Transverse colon (tissue), 4 donors: ENCODE data around the gene KRT2. TPM values are rescaled to one million over a fixed set of nuclear protein-coding genes. Genes with fewer than 3 reads are reported as not detected.

Experiments used
- DNase-seq: peaks from one replicate; pipeline ENCODE4 v3.0.0-alpha.2; 2019
- H3K27ac ChIP-seq, 4 donors: fragments of 200-600 bp; sonication (generic); 2 replicates each; pipeline ENCODE4 v1.5.1; 2016 to 2018; ENCODE audit warnings: inconsistent platforms in 4 of 4
- H3K27me3 ChIP-seq: fragments of 200-600 bp; sonication (generic); 2 replicates; pipeline ENCODE4 v1.5.1; 2017; ENCODE audit warnings: inconsistent platforms
- H3K36me3 ChIP-seq, 4 donors: fragments of 200-600 bp; sonication (generic); 2 replicates each; pipeline ENCODE4 v1.5.1; 2017 to 2019; ENCODE audit warnings: inconsistent platforms in 4 of 4
- H3K4me1 ChIP-seq, 4 donors: fragments of 200-600 bp; sonication (generic); 2 replicates each; pipeline ENCODE4 v1.5.1; 2017 to 2020; ENCODE audit warnings: inconsistent platforms in 4 of 4
- H3K4me3 ChIP-seq, 4 donors: fragments of 200-600 bp; sonication (generic); 1 replicate in 1 of 4; 2 replicates in 3 of 4; pipeline versions ENCODE4 v1.5.1 to v1.6.1; 2017 to 2019; ENCODE audit warnings: inconsistent platforms in 4 of 4
- H3K9me3 ChIP-seq, 2 donors: fragments of 200-600 bp; sonication (generic); 2 replicates each; pipeline ENCODE4 v1.5.1; 2017 to 2019; ENCODE audit warnings: inconsistent platforms in 2 of 2
- EP300 ChIP-seq: sonication (generic); formaldehyde crosslinking; IDR thresholded peaks from one replicate; pipeline ENCODE4 v1.6.1; 2017; ENCODE audit warnings: antibody characterized with exemption, low read depth
- POLR2A ChIP-seq: fragments of 450-650 bp; IDR thresholded peaks from one replicate; pipeline ENCODE4 v1.6.1; 2016; ENCODE audit warnings: antibody characterized with exemption, mild to moderate bottlenecking, moderate library complexity
- POLR2AphosphoS5 ChIP-seq, 3 donors: sonication (generic); formaldehyde crosslinking; IDR thresholded peaks; one replicate each; pipeline ENCODE4 v1.6.1; 2016; ENCODE audit warnings: antibody characterized with exemption in 3 of 3
- WGBS, 2 donors: methylation state at CpG; one replicate each; pipeline ENCODE4 v1.1.5; 2018; ENCODE audit warnings: low coverage in 1 of 2; 5-methylcytosine and 5-hydroxymethylcytosine counted together
- in situ Hi-C, 4 donors: fragments of 200-750 bp; cut with MboI; loops; one replicate each; pipeline versions ENCODE4 v1.15.0 to v1.15.1; 2017; ENCODE audit warnings: low sequenced_read_pairs in 3 of 4, low pct_ligation_motif_present in 1 of 4, low pct_unique_long_range_greater_than_20kb in 1 of 4
- intact Hi-C: fragments of 100-400 bp; cut with DNase I; formaldehyde crosslinking; loops from one replicate; pipeline ENCODE4 v1.15.1; 2023; ENCODE audit warnings: low total_unique reads
- total RNA-seq, 4 donors: library from RNA; depleted of rRNA; stranded (reverse); fragments of >200 nt; gene quantifications; one replicate each; pipeline ENCODE4 v1.1.0, GENCODE V29; 2016
- TF ChIP-seq, protein P1 (sequence below), 5 experiments: fragments of 200-600 bp in 3 of 5; fragments of 450-650 bp in 2 of 5; sonication (generic) in 3 of 5; IDR thresholded peaks; 1 replicate in 2 of 5; 2 replicates in 3 of 5; pipeline ENCODE4 v1.5.1; 2016 to 2017; ENCODE audit warnings: antibody characterized with exemption in 5 of 5, inconsistent platforms in 3 of 5, mild to moderate bottlenecking in 2 of 5, moderate library complexity in 1 of 5

KRT2 gene
- total RNA-seq = not detected

DNA sequence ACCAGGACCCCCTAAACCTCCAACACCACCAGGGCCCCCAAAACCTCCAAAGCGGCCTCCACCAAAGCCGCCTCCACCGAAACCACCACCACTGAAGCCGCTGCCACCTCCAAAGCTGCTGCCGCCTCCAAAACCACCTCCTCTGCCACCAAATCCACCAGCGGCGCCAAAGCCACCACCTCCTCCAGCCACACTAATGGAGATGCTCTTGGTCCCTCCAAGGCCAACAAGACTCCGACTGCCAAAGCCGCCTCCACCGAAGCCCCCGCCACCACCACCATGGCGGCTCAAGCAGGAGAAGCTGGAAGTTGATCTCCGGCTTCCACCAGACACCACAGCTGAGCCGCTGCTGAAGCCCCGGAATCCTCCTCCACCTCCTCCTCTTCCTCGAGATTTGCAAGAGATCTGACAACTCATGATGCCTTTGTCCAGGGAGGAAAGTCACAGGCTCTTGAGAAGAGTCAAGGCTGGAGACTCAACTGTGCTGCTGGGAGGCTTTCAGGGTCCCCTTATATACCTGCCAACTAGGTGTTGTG, at the start of gene KRT2:
KRT2 (minus strand) TSS at position 486 of the 536 bp plus-strand sequence; CDS start at position 417, 69 bp downstream.
- H3K27me3 ChIP-seq = peaks cover 14% of the 10 kb centered on the region
- no peaks in the 10 kb centered on the region for H3K36me3 ChIP-seq
- H3K27ac ChIP-seq = no peak within 1 kb of the TSS
- H3K4me3 ChIP-seq = no peak within 1 kb of the TSS
- in situ Hi-C loops (no loop called here), intact Hi-C loops (no loop called here)
- DNase-seq = no peak
- TF ChIP-seq POLR2AphosphoS5 (IDR thresholded peaks at IDR 0.05) = no peak
- TF ChIP-seq POLR2A = no peak
- TF ChIP-seq, protein P1, sequence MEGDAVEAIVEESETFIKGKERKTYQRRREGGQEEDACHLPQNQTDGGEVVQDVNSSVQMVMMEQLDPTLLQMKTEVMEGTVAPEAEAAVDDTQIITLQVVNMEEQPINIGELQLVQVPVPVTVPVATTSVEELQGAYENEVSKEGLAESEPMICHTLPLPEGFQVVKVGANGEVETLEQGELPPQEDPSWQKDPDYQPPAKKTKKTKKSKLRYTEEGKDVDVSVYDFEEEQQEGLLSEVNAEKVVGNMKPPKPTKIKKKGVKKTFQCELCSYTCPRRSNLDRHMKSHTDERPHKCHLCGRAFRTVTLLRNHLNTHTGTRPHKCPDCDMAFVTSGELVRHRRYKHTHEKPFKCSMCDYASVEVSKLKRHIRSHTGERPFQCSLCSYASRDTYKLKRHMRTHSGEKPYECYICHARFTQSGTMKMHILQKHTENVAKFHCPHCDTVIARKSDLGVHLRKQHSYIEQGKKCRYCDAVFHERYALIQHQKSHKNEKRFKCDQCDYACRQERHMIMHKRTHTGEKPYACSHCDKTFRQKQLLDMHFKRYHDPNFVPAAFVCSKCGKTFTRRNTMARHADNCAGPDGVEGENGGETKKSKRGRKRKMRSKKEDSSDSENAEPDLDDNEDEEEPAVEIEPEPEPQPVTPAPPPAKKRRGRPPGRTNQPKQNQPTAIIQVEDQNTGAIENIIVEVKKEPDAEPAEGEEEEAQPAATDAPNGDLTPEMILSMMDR (IDR thresholded peaks at IDR 0.05) = no peak
- no peak for TF ChIP-seq EP300
- 90 to 91% methylated on average over 4 to 16 of the region's 16 CpGs for WGBS, 2 donors
- no peaks in the 10 kb centered on the region for H3K9me3 ChIP-seq
- H3K4me1 ChIP-seq = peaks cover 0 to 10% (median 3%) of the 10 kb centered on the region in 4 donors

DNA sequence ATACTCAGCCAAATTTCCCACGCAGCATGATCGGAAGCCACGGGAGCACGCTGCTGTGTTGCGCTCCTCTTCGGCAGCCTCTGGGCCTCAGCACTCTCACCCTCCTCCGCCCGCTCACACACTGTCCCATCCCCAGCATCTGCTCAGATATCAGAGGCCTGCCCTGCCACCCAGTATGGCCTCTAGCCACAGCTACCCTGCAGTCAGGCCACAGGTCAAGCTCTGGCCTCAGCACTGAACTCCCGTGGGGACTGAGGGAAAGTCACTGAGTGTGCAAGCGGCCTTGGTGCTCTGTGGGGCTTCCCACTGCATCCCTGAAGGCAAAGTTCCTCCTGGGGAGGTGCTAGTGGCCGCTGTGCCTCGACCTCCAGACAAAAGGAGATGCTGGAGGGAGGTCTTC, 49.3 kb upstream of the KRT2 start:
- Histone ChIP-seq H3K36me3 (no peaks in the 10 kb centered on the region), H3K27me3 (peaks cover 26% of the 10 kb centered on the region), H3K4me3 (no peak overlapping the region), H3K4me1 (no peaks in the 10 kb centered on the region), H3K27ac (no peak overlapping the region), H3K9me3 (no peaks in the 10 kb centered on the region)
- intact Hi-C loops = no loop called here
- TF ChIP-seq, protein P1 (IDR thresholded peaks at IDR 0.05) = no peak
- no peak for TF ChIP-seq POLR2A
- in situ Hi-C loops = no loop called here
- WGBS, 2 donors = 81% methylated on average over 12 of the region's 12 CpGs; no CpG with 5 or more reads in 1 of the 2 donors
- no peak for DNase-seq

DNA sequence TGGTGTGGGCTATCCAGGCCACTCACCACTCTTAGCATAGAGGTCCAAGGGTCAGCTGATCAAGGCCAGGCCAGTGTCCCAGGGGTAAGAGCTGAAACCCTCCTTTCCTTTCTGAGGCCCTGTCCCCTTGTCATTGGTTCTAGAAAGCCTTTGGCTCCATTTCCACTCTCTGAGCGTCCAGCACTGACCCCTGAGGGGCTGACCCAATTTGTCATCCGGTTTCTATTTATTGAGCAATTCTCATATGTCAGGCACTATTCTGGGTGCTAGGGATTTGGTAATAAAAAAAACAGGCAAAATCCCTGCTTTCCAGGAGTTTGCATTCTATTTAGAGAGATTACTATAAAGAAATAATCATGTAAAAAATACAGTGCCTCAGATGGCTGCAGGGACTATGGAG, 47.9 kb upstream of the KRT2 start:
- no peaks in the 10 kb centered on the region for H3K9me3 ChIP-seq
- no peak overlapping the region for H3K27ac ChIP-seq
- intact Hi-C loops (no loop called here), in situ Hi-C loops (no loop called here)
- peaks cover 24% of the 10 kb centered on the region for H3K27me3 ChIP-seq
- TF ChIP-seq, protein P1 (IDR thresholded peaks at IDR 0.05) = no peak
- TF ChIP-seq POLR2A (no peak), POLR2AphosphoS5 (IDR thresholded peaks at IDR 0.05) (no peak), EP300 (no peak)
- DNase-seq = no peak
- H3K4me3 ChIP-seq = no peak overlapping the region
- no peaks in the 10 kb centered on the region for H3K36me3 ChIP-seq
- WGBS, 2 donors = 80% methylated on average over 2 of the region's 2 CpGs; no CpG with 5 or more reads in 1 of the 2 donors
- H3K4me1 ChIP-seq = no peaks in the 10 kb centered on the region

DNA sequence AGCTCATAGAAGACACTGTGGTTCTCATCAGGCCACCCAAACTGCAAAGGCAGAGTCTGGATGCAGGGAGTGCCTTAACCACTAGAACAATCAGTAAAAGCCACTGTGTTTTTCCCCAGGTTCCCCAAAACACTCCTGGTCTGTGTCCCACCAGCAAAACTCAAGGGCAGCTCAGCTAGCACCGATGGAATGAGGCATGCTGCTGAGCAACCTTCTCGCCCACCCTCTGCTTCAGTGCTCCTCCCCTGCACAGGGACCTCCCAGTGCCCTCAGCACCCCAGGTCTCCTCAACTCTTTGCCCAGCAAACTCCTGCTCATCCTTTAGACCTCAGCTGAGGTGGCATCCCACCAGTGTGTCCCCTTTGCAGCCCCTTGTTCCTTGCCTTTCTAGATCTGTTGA, 47.4 kb upstream of the KRT2 start:
- H3K36me3 ChIP-seq = no peaks in the 10 kb centered on the region

More for the DNA sequence above, 47.4 kb upstream of the KRT2 start:
- H3K27me3 ChIP-seq = peaks cover 24% of the 10 kb centered on the region
- intact Hi-C loops = no loop called here
- H3K9me3 ChIP-seq = no peaks in the 10 kb centered on the region
- TF ChIP-seq POLR2A (no peak), EP300 (no peak), POLR2AphosphoS5 (IDR thresholded peaks at IDR 0.05) (no peak)
- TF ChIP-seq, protein P1 (IDR thresholded peaks at IDR 0.05) = no peak
- no peak for DNase-seq
- 88% methylated on average over 2 of the region's 2 CpGs; no CpG with 5 or more reads in 1 of the 2 donors for WGBS, 2 donors
- no peak overlapping the region for H3K4me3 ChIP-seq
- no peak overlapping the region for H3K27ac ChIP-seq
- in situ Hi-C loops = no loop called here
- H3K4me1 ChIP-seq = no peaks in the 10 kb centered on the region
